Activated T-helper 2 cell treated with anti-CD3 and anti-CD28 coated beads, Interferon-gamma antibody, Interleukin-2, Interleukin-4, amounts not matched to agents 10 μg/mL and 5 μg/mL and 100 μg/mL, durations not matched to agents 14 hours and 24 hours and 36 hours (primary cell): Measurements from ENCODE around the gene TMEM259. TPM values are rescaled to one million over a fixed set of nuclear protein-coding genes. Genes with fewer than 3 reads are reported as not detected.

Source experiments
- DNase-seq: peaks from one replicate; pipeline ENCODE4 v3.0.0; 2021; ENCODE audit warnings: low spot score
- H3K27ac Mint-ChIP-seq: one replicate; pipeline ENCODE4 v1.8.0; 2021; ENCODE audit warnings: mixed read lengths
- H3K27me3 Mint-ChIP-seq: one replicate; pipeline ENCODE4 v1.8.0; 2021; ENCODE audit warnings: low read depth, mixed read lengths
- H3K36me3 Mint-ChIP-seq: one replicate; pipeline ENCODE4 v1.8.0; 2021; ENCODE audit warnings: low read depth, mixed read lengths
- H3K4me1 Mint-ChIP-seq: one replicate; pipeline ENCODE4 v1.8.0; 2021; ENCODE audit warnings: low read depth, mixed read lengths
- H3K4me3 Mint-ChIP-seq: one replicate; pipeline ENCODE4 v1.8.0; 2021; ENCODE audit warnings: low read depth, mild to moderate bottlenecking, moderate library complexity, mixed read lengths
- H3K9me3 Mint-ChIP-seq: one replicate; pipeline ENCODE4 v1.8.0; 2021; ENCODE audit warnings: mixed read lengths
- intact Hi-C: fragments of 100-400 bp; cut with micrococcal nuclease; formaldehyde crosslinking; loops from one replicate; pipeline ENCODE4 v1.15.1; 2023
- total RNA-seq: library from RNA; stranded (reverse); gene quantifications from 2 replicates; pipeline ENCODE4 v1.2.3, GENCODE V29; 2022

Gene TMEM259
- total RNA-seq, 1 donor from 2014 or later, result 138 TPM

DNA sequence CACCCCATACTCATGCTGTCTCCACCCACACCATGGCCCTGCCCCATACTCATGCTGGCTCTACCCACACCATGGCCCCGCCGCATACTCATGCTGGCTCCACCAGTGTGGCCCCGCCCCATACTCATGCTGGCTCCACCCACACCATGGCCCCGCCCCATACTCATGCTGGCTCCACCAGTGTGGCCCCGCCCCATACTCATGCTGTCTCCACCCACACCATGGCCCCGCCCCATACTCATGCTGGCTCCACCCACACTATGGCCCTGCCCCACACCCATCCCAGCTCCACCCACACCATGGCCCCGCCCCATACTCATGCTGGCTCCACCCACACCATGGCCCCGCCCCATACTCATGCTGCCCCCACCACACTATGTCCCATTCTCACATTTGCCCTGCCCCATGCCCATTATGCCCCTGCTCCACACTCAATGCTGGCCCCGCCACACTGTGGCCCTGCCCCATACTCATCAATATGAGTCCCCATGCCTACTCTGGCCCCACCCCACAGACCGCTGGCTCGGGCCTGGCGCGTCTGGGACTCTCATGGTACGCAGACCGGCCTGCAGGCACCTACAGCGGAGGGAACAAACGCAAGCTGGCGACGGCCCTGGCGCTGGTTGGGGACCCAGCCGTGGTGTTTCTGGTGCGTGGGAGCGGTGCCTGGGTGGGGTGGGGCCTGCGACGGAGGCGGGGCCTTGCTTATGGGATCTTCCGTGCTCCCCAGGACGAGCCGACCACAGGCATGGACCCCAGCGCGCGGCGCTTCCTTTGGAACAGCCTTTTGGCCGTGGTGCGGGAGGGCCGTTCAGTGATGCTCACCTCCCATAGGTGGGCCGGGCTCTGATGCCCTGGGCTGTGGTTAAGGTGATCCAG, 42.3 kb upstream of the TMEM259 start:
- Mint-ChIP-seq H3K9me3 (no peaks in the 10 kb centered on the region), H3K27ac (no peak overlapping the region), H3K27me3 (no peaks in the 10 kb centered on the region), H3K4me1 (peaks cover 11% of the 10 kb centered on the region), H3K4me3 (no peak overlapping the region), H3K36me3 (peaks cover 3% of the 10 kb centered on the region)
- intact Hi-C loops, result no loop called here
- DNase-seq, result peak; percentile 68

- intact Hi-C loops, result no loop called here
- H3K27me3 Mint-ChIP-seq, result no peaks in the 10 kb centered on the region
- H3K4me1 Mint-ChIP-seq, result peaks cover 16% of the 10 kb centered on the region
- peaks cover 5% of the 10 kb centered on the region for H3K36me3 Mint-ChIP-seq
- no peak overlapping the region for H3K27ac Mint-ChIP-seq
- H3K9me3 Mint-ChIP-seq, result no peaks in the 10 kb centered on the region
- H3K4me3 Mint-ChIP-seq, result no peak overlapping the region
- no peak for DNase-seq
Measured at GRCh38 chr19:1062387-1063029, 41.6 kb upstream of the TMEM259 start.

- Mint-ChIP-seq H3K9me3 (no peaks in the 10 kb centered on the region), H3K27me3 (no peaks in the 10 kb centered on the region), H3K4me1 (peaks cover 20% of the 10 kb centered on the region), H3K27ac (no peak overlapping the region), H3K36me3 (peaks cover 8% of the 10 kb centered on the region), H3K4me3 (no peak overlapping the region)
- no peak for DNase-seq
- intact Hi-C loops, result no loop called here
Measured at GRCh38 chr19:1061987-1062386, 41.1 kb upstream of the TMEM259 start.

DNA sequence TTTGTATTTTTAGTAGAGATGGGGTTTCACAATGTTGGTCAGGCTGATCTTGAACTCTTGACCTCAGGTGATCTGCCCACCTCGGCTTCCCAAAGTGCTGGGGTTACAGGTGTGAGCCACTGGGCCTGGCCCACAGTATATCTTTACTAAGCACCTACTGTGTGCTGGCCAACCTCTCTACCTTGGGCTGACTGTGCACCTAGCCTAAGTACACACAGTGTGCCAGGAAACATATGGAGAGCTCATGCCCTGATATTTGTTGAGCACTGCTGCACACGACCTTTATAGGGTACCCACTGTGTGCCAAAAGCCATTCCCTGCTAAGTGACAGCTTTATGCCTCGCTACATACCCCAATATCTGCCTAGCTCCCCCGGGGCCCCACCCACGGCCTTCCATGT, 39.8 kb upstream of the TMEM259 start:
- intact Hi-C loops, result no loop called here
- Mint-ChIP-seq H3K27me3 (no peaks in the 10 kb centered on the region), H3K4me1 (peaks cover 20% of the 10 kb centered on the region), H3K4me3 (no peak overlapping the region), H3K9me3 (no peaks in the 10 kb centered on the region), H3K27ac (no peak overlapping the region), H3K36me3 (peaks cover 16% of the 10 kb centered on the region)
- no peak for DNase-seq

- intact Hi-C loops, result no loop called here
- no peaks in the 10 kb centered on the region for H3K9me3 Mint-ChIP-seq
- H3K4me1 Mint-ChIP-seq, result peaks cover 9% of the 10 kb centered on the region
- peaks cover 16% of the 10 kb centered on the region for H3K36me3 Mint-ChIP-seq
- H3K4me3 Mint-ChIP-seq, result no peak overlapping the region
- H3K27me3 Mint-ChIP-seq, result no peaks in the 10 kb centered on the region
- no peak overlapping the region for H3K27ac Mint-ChIP-seq
- DNase-seq, result no peak
Measured at GRCh38 chr19:1058112-1058511, 37.2 kb upstream of the TMEM259 start.

DNA sequence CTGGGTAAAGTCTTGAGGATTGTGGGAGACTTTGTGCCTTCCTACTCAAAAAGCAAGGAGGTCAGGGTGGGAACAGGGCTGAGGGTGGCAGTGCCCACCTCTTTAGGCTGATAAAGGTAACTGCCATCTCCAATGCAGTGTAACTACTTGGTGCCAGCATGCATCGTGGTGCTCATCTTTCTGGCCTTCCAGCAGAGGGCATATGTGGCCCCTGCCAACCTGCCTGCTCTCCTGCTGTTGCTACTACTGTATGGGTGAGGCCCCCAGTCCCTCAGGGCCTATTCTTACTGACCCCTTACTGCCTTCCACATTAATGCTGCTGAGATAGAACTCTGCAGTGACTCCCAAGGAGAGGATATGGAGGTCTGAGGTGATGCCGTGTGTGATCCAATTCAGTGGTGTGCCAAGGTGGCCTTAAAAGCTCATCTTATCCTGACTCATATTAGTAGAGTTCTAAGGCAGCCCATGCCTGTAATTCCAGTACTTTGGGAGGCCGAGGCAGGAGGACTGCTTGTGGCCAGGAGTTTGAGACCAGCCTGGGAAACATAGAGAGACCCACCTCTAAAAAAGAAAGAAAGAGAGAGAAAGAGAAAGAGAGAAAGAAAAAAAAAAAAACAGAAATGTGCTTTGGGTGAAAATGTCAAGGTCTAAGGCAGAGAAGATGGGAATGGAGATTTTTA, 36.4 kb upstream of the TMEM259 start:
- intact Hi-C loops, result no loop called here
- Mint-ChIP-seq H3K27me3 (no peaks in the 10 kb centered on the region), H3K36me3 (peaks cover 16% of the 10 kb centered on the region), H3K27ac (peak overlapping the region; percentile 60), H3K9me3 (no peaks in the 10 kb centered on the region), H3K4me1 (peaks cover 9% of the 10 kb centered on the region), H3K4me3 (no peak overlapping the region)
- DNase-seq, result no peak

DNA sequence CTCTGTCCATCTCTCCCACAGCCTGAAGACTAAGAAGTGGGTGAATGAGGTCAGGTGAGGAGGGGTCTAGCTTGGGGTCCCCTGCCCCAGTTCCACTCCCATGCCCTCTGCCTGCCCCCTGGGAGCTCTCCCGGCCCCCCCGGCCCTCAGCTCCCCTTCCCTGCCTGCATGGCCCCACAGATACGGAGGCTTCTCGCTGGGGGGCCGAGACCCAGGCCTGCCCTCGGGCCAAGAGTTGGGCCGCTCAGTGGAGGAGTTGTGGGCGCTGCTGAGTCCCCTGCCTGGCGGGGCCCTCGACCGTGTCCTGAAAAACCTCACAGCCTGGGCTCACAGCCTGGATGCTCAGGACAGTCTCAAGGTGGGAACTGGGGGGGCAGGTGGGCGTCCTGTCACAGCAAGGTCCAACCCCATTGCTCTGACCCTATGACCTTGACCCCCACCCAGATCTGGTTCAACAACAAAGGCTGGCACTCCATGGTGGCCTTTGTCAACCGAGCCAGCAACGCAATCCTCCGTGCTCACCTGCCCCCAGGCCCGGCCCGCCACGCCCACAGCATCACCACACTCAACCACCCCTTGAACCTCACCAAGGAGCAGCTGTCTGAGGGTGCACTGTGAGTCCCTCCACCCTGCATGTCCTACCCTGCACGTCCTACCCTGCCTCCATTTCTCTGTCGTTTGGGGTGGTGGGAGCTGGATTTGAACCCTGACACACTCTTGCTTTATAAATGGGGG, 35.1 kb upstream of the TMEM259 start:
- no peaks in the 10 kb centered on the region for H3K27me3 Mint-ChIP-seq
- no peak for DNase-seq
- peaks cover 9% of the 10 kb centered on the region for H3K4me1 Mint-ChIP-seq
- H3K27ac Mint-ChIP-seq, result no peak overlapping the region
- intact Hi-C loops, result no loop called here
- no peaks in the 10 kb centered on the region for H3K9me3 Mint-ChIP-seq
- no peak overlapping the region for H3K4me3 Mint-ChIP-seq
- peaks cover 19% of the 10 kb centered on the region for H3K36me3 Mint-ChIP-seq

- DNase-seq, result no peak
- H3K4me1 Mint-ChIP-seq, result peaks cover 9% of the 10 kb centered on the region
- no peaks in the 10 kb centered on the region for H3K9me3 Mint-ChIP-seq
- no peak overlapping the region for H3K4me3 Mint-ChIP-seq
- H3K36me3 Mint-ChIP-seq, result peaks cover 19% of the 10 kb centered on the region
- intact Hi-C loops, result no loop called here
- H3K27me3 Mint-ChIP-seq, result no peaks in the 10 kb centered on the region
- H3K27ac Mint-ChIP-seq, result no peak overlapping the region
Measured at GRCh38 chr19:1055028-1055425, 34.1 kb upstream of the TMEM259 start.

- Mint-ChIP-seq H3K36me3 (peaks cover 19% of the 10 kb centered on the region), H3K27ac (no peak overlapping the region), H3K27me3 (no peaks in the 10 kb centered on the region), H3K4me1 (peaks cover 9% of the 10 kb centered on the region), H3K9me3 (no peaks in the 10 kb centered on the region), H3K4me3 (no peak overlapping the region)
- intact Hi-C loops, result no loop called here
- DNase-seq, result no peak
Measured at GRCh38 chr19:1054102-1055027, 33.4 kb upstream of the TMEM259 start.

DNA sequence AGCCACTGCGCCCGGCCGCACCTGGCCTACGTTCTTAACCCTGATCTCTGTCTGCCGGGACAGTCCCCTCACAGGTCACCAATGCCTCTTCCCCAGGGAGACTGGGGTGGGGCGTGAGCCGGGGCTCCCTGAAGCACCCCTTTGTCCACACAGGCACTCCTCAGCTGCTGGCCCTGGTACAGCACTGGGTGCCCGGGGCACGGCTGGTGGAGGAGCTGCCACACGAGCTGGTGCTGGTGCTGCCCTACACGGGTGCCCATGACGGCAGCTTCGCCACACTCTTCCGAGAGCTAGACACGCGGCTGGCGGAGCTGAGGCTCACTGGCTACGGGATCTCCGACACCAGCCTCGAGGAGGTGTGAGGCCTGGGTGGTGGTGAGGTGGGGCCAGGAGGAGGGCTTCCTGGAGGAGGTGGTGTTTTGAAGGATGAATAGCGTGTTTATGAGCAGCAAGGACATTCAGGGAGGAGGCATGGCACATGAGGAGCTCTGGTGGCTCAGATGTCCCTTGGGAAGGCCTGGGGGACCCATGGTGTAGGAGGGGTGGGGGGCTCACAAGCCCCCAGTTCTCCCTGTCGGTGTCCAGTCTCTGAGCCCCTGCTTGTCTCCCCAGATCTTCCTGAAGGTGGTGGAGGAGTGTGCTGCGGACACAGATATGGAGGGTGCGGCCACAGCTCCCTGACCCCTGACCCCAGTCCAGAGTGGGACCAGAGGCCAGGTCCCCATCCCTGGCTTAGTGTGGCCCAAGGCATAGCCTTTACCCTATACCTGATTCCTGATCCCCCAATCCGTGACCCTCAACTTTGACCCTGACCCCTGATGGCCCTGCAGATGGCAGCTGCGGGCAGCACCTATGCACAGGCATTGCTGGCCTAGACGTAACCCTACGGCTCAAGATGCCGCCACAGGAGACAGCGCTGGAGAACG, 32.5 kb upstream of the TMEM259 start:
- no peak for DNase-seq
- H3K4me3 Mint-ChIP-seq, result no peak overlapping the region
- intact Hi-C loops, result no loop called here
- H3K27ac Mint-ChIP-seq, result no peak overlapping the region
- H3K27me3 Mint-ChIP-seq, result no peaks in the 10 kb centered on the region
- H3K9me3 Mint-ChIP-seq, result no peaks in the 10 kb centered on the region
- peaks cover 9% of the 10 kb centered on the region for H3K4me1 Mint-ChIP-seq
- peaks cover 19% of the 10 kb centered on the region for H3K36me3 Mint-ChIP-seq

DNA sequence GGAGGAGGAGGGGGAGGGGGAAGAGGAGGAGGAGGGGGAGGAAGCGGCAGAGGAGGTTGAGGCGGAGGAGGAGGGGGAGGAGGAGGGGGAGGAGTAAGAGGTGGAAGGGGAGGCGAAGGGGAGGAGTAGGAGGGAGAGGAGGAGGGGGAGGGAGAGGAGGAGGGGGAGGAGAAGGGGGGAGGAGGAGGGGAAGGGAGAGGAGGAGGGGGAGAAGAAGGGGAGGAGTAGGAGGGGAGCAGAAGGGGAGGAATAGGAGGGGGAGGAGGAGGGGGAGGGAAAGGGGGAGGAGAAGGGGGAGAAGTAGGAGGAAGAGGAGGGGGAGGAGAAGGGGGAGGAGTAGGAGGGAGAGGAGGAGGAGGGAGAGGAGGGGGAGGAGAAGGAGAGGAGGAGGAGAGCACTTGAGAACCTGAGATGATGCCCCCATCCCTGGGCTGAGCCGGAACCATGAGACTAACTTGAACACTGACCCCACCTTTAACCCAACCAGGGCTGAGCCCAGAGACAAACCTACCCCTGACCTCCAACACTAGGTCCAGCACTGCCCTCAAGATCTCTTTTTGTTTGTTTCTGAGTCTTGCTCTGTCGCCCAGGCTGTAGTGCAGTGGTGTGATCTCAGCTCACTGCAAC, 31.5 kb upstream of the TMEM259 start:
- peaks cover 14% of the 10 kb centered on the region for H3K36me3 Mint-ChIP-seq
- H3K27me3 Mint-ChIP-seq, result no peaks in the 10 kb centered on the region
- H3K27ac Mint-ChIP-seq, result no peak overlapping the region
- H3K4me3 Mint-ChIP-seq, result no peak overlapping the region
- H3K9me3 Mint-ChIP-seq, result no peaks in the 10 kb centered on the region
- H3K4me1 Mint-ChIP-seq, result peaks cover 4% of the 10 kb centered on the region
- DNase-seq, result no peak
- intact Hi-C loops, result no loop called here
